Measurements from ENCODE around the gene KLHL22.

KLHL22 gene

GRCh38 chr22:20457506-20458240 is 37.9 kb downstream of the KLHL22 start:
- Histone ChIP-seq H3K79me2 (no peaks in the 10 kb centered on the region), H3K27ac (no peak overlapping the region), H3K27me3 (ENCODE audit: control insufficient read depth, insufficient read depth, low read length) (no peaks in the 10 kb centered on the region), H3K9ac (no peak overlapping the region), H3K36me3 (ENCODE audit: control insufficient read depth, insufficient read depth, low read length) (no peaks in the 10 kb centered on the region), H3K4me1 (no peaks in the 10 kb centered on the region), H2AFZ (no peak overlapping the region), H3K9me3 (ENCODE audit: control insufficient read depth, low read length) (no peaks in the 10 kb centered on the region), H3K4me3 (ENCODE audit: low read depth, low read length) (no peak overlapping the region), H3K4me2 (ENCODE audit: low read length) (no peak overlapping the region)
- no peak for TF ChIP-seq CTCF (IDR thresholded peaks at IDR 0.05)

DNA sequence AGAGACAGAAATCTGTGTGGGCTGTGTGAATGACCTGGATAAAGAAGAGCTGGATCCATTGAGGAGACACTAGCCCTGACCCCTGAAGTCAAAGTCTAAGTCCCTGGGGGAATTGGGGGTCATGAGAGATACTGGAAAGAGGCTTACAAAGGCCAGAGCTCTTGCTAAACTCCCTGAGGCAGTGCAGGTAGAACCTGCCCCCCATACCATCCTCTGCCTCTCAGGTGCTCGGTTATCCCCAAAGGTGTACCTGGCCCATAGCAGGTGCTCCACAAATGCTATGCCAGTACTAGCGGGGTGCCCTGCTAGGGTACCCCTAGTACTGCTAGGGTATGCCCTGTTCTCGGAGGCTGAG is 38.9 kb downstream of the KLHL22 start:
- Histone ChIP-seq H3K27me3 (ENCODE audit: control insufficient read depth, insufficient read depth, low read length) (no peaks in the 10 kb centered on the region), H3K4me3 (ENCODE audit: low read depth, low read length) (no peak overlapping the region), H3K9me3 (ENCODE audit: control insufficient read depth, low read length) (no peaks in the 10 kb centered on the region), H3K79me2 (no peaks in the 10 kb centered on the region), H2AFZ (no peak overlapping the region), H3K27ac (no peak overlapping the region), H3K9ac (no peak overlapping the region), H3K36me3 (ENCODE audit: control insufficient read depth, insufficient read depth, low read length) (no peaks in the 10 kb centered on the region), H3K4me1 (no peaks in the 10 kb centered on the region), H3K4me2 (ENCODE audit: low read length) (no peak overlapping the region)
- no peak for TF ChIP-seq CTCF (IDR thresholded peaks at IDR 0.05)

DNA sequence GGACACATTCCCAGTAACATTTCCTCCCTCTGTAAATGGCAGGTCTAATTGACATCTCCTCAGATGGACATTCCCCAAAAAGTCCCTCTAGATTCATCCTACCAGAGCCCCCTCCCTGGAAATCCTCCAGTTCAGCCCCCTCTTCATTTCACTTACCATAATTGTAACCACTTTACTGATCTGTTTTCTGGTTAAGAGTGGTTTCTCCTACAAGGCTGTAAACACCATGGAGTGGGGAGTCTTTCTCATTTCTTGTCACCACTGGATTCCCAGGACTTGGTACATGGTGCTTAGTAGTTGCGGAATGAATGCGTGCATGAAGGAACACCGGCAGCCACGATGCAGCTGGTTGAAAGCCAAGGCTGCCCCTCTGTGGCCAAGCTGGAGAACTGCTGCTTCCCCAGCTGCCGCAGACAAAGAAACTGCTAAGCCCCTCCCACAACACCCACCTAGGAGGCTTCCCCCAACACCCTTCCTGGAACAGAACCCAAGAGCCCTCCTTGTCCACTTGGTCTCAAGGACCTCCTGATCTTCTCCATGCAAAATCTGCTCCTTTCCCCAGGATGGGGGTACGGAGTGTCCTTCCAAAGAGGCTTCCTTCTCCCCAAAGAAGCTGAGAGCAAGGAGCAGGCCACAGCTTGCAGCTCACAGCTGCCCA is 39.4 kb downstream of the KLHL22 start:
- Histone ChIP-seq H3K27me3 (ENCODE audit: control insufficient read depth, insufficient read depth, low read length) (no peaks in the 10 kb centered on the region), H2AFZ (no peak overlapping the region), H3K9me3 (ENCODE audit: control insufficient read depth, low read length) (no peaks in the 10 kb centered on the region), H3K36me3 (ENCODE audit: control insufficient read depth, insufficient read depth, low read length) (no peaks in the 10 kb centered on the region), H3K4me2 (ENCODE audit: low read length) (no peak overlapping the region), H3K9ac (no peak overlapping the region), H3K79me2 (no peaks in the 10 kb centered on the region), H3K4me3 (ENCODE audit: low read depth, low read length) (no peak overlapping the region), H3K27ac (no peak overlapping the region), H3K4me1 (no peaks in the 10 kb centered on the region)
- TF ChIP-seq CTCF (IDR thresholded peaks at IDR 0.05): peak; percentile 66

GRCh38 chr22:20455709-20456063 is 39.9 kb downstream of the KLHL22 start:
- Histone ChIP-seq H3K9me3 (ENCODE audit: control insufficient read depth, low read length) (no peaks in the 10 kb centered on the region), H3K79me2 (no peaks in the 10 kb centered on the region), H3K27me3 (ENCODE audit: control insufficient read depth, insufficient read depth, low read length) (no peaks in the 10 kb centered on the region), H2AFZ (no peak overlapping the region), H3K4me3 (ENCODE audit: low read depth, low read length) (no peak overlapping the region), H3K9ac (no peak overlapping the region), H3K27ac (no peak overlapping the region), H3K4me1 (no peaks in the 10 kb centered on the region), H3K36me3 (ENCODE audit: control insufficient read depth, insufficient read depth, low read length) (no peaks in the 10 kb centered on the region), H3K4me2 (ENCODE audit: low read length) (no peak overlapping the region)
- TF ChIP-seq CTCF (IDR thresholded peaks at IDR 0.05): no peak

GRCh38 chr22:20453222-20453621 is 42.4 kb downstream of the KLHL22 start:
- no peaks in the 10 kb centered on the region for H3K79me2 ChIP-seq
- H3K9ac ChIP-seq: no peak overlapping the region
- H3K4me2 ChIP-seq (ENCODE audit: low read length): no peak overlapping the region
- H3K4me3 ChIP-seq (ENCODE audit: low read depth, low read length): no peak overlapping the region
- no peaks in the 10 kb centered on the region for H3K36me3 ChIP-seq (ENCODE audit: control insufficient read depth, insufficient read depth, low read length)
- no peak overlapping the region for H3K27ac ChIP-seq
- no peaks in the 10 kb centered on the region for H3K9me3 ChIP-seq (ENCODE audit: control insufficient read depth, low read length)
- no peak for TF ChIP-seq CTCF (IDR thresholded peaks at IDR 0.05)
- H3K27me3 ChIP-seq (ENCODE audit: control insufficient read depth, insufficient read depth, low read length): no peaks in the 10 kb centered on the region
- H3K4me1 ChIP-seq: no peaks in the 10 kb centered on the region
- H2AFZ ChIP-seq: no peak overlapping the region
